Measurements from ENCODE around the gene LDB2. TPM values are rescaled to one million over a fixed set of nuclear protein-coding genes. Genes with fewer than 3 reads are reported as not detected.

The LDB2 gene
- total RNA-seq, 1 experiment from 2014 or later, result 0.24 TPM

GRCh38 chr4:16488084-16488483 lies 410.4 kb downstream of the LDB2 start:
- DNase-seq (ENCODE audit: low read depth), result no peak

- DNase-seq (ENCODE audit: low read depth), result no peak
Measured at GRCh38 chr4:16484711-16485110, 413.7 kb downstream of the LDB2 start.

GRCh38 chr4:16483540-16483939 lies 414.9 kb downstream of the LDB2 start:
- DNase-seq (ENCODE audit: low read depth), result no peak

GRCh38 chr4:16480011-16480410 lies 418.4 kb downstream of the LDB2 start:
- DNase-seq (ENCODE audit: low read depth), result no peak

- DNase-seq (ENCODE audit: low read depth), result no peak
Measured at GRCh38 chr4:16472537-16472936, 425.9 kb downstream of the LDB2 start.

GRCh38 chr4:16467061-16467460 lies 431.4 kb downstream of the LDB2 start:
- DNase-seq (ENCODE audit: low read depth), result no peak

GRCh38 chr4:16466581-16466980 lies 431.9 kb downstream of the LDB2 start:
- DNase-seq (ENCODE audit: low read depth), result no peak

- no peak for DNase-seq (ENCODE audit: low read depth)
Measured at GRCh38 chr4:16464651-16465050, 433.8 kb downstream of the LDB2 start.

GRCh38 chr4:16462656-16463055 lies 435.8 kb downstream of the LDB2 start:
- no peak for DNase-seq (ENCODE audit: low read depth)

- peak; percentile 63 for DNase-seq (ENCODE audit: low read depth)
Measured at GRCh38 chr4:16461362-16461761, 437.1 kb downstream of the LDB2 start.

GRCh38 chr4:16457944-16458343 lies 440.5 kb downstream of the LDB2 start:
- DNase-seq (ENCODE audit: low read depth), result no peak
